ENCODE results near the gene KCNMB3.
"Not testable (repeated sequence)": the region's sequence is repeated elsewhere in the genome, so short reads cannot be mapped to it uniquely, and the experiment has no call there.

DNA sequence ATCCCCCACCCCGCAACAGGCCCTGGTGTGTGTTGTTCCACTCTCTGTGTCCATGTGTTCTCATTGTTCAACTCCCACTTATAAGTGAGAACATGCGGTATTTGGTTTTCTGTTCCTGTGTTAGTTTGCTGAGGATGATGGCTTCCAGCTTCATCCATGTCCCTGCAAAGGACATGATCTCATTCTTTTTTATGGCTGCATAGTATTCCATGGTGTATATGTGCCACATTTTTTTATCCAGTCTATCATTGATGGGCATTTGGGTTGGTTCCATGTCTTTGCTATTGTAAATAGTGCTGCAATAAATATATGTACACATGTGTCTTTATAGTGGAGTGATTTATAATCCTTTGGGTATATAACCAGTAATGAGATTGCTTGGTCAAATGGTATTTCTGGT, 23.5 kb upstream of the KCNMB3 start:
- TF ChIP-seq, protein P1, sequence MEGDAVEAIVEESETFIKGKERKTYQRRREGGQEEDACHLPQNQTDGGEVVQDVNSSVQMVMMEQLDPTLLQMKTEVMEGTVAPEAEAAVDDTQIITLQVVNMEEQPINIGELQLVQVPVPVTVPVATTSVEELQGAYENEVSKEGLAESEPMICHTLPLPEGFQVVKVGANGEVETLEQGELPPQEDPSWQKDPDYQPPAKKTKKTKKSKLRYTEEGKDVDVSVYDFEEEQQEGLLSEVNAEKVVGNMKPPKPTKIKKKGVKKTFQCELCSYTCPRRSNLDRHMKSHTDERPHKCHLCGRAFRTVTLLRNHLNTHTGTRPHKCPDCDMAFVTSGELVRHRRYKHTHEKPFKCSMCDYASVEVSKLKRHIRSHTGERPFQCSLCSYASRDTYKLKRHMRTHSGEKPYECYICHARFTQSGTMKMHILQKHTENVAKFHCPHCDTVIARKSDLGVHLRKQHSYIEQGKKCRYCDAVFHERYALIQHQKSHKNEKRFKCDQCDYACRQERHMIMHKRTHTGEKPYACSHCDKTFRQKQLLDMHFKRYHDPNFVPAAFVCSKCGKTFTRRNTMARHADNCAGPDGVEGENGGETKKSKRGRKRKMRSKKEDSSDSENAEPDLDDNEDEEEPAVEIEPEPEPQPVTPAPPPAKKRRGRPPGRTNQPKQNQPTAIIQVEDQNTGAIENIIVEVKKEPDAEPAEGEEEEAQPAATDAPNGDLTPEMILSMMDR (conservative IDR thresholded peaks at IDR 0.05; ENCODE audit: low read length) = not testable (repeated sequence)
- TF ChIP-seq EZH2phosphoT487 (IDR thresholded peaks at IDR 0.05; ENCODE audit: borderline replicate concordance, low read depth, low read length) = not testable (repeated sequence)
